H9 (cell line): ENCODE data around the gene ARHGEF7. TPM values are rescaled to one million over a fixed set of nuclear protein-coding genes. Genes with fewer than 3 reads are reported as not detected.

Experiments used
- DNase-seq: peaks from one replicate; pipeline ENCODE4 v3.0.0-alpha.2; 2017
- H2AFZ ChIP-seq: one replicate; pipeline ENCODE4 v1.6.1; 2013; ENCODE audit warnings: mild to moderate bottlenecking, low read length, control low read depth, moderate library complexity
- H2AK5ac ChIP-seq: 2 replicates; pipeline ENCODE4 v1.6.1; 2013; ENCODE audit warnings: low read length, control low read depth, mixed read lengths; ENCODE audit not compliant: insufficient read length
- H2BK120ac ChIP-seq: one replicate; pipeline ENCODE4 v1.6.1; 2013; ENCODE audit warnings: low read depth, mild to moderate bottlenecking, low read length, control low read depth, inconsistent platforms; ENCODE audit not compliant: poor library complexity, severe bottlenecking
- H2BK12ac ChIP-seq: 2 replicates; pipeline ENCODE4 v1.6.1; 2013; ENCODE audit warnings: low read length, control low read depth, mixed read lengths, low read depth; ENCODE audit not compliant: insufficient read length
- H2BK15ac ChIP-seq: 2 replicates; pipeline ENCODE4 v1.6.1; 2013; ENCODE audit warnings: low read depth, low read length, control low read depth
- H2BK20ac ChIP-seq: one replicate; pipeline ENCODE4 v1.6.1; 2013; ENCODE audit warnings: low read depth, mild to moderate bottlenecking, low read length, control low read depth, inconsistent platforms; ENCODE audit not compliant: poor library complexity, severe bottlenecking
- H2BK5ac ChIP-seq: 2 replicates; pipeline ENCODE4 v1.6.1; 2013; ENCODE audit warnings: low read length, control low read depth, mixed read lengths; ENCODE audit not compliant: insufficient read length
- H3K14ac ChIP-seq: 2 replicates; pipeline ENCODE4 v1.6.1; 2013; ENCODE audit warnings: low read length, control low read depth; ENCODE audit not compliant: insufficient read depth
- H3K18ac ChIP-seq: 2 replicates; pipeline ENCODE4 v1.6.1; 2013; ENCODE audit warnings: low read depth, mild to moderate bottlenecking, mixed read lengths, low read length, control low read depth; ENCODE audit not compliant: insufficient read length
- H3K23ac ChIP-seq: 2 replicates; pipeline ENCODE4 v1.6.1; 2013; ENCODE audit warnings: low read length, control low read depth, mixed read lengths, low read depth; ENCODE audit not compliant: insufficient read length
- H3K23me2 ChIP-seq: 2 replicates; pipeline ENCODE4 v1.6.1; 2013; ENCODE audit warnings: low read depth, mild to moderate bottlenecking, mixed read lengths, low read length, control low read depth; ENCODE audit not compliant: insufficient read length, poor library complexity, severe bottlenecking
- H3K27ac ChIP-seq: 2 replicates; pipeline ENCODE4 v1.5.1; 2013; ENCODE audit warnings: low read length, control low read depth, mixed read lengths, low read depth; ENCODE audit not compliant: insufficient read length
- H3K27me3 ChIP-seq: 2 replicates; pipeline ENCODE4 v1.6.1; 2013; ENCODE audit warnings: low read length, control low read depth, inconsistent platforms; ENCODE audit not compliant: insufficient read depth
- H3K4ac ChIP-seq: 2 replicates; pipeline ENCODE4 v1.6.1; 2013; ENCODE audit warnings: low read depth, mild to moderate bottlenecking, control low read depth, inconsistent platforms, low read length, moderate library complexity
- H3K4me1 ChIP-seq: 2 replicates; pipeline ENCODE4 v1.6.1; 2013; ENCODE audit warnings: low read length, control low read depth, inconsistent platforms; ENCODE audit not compliant: insufficient read depth
- H3K4me2 ChIP-seq: 2 replicates; pipeline ENCODE4 v1.6.1; 2013; ENCODE audit warnings: low read length, control low read depth, mixed read lengths; ENCODE audit not compliant: insufficient read length, insufficient read depth
- H3K56ac ChIP-seq: 2 replicates; pipeline ENCODE4 v1.6.1; 2013; ENCODE audit warnings: low read depth, mild to moderate bottlenecking, mixed read lengths, low read length, control low read depth; ENCODE audit not compliant: insufficient read length
- H3K79me1 ChIP-seq: 2 replicates; pipeline ENCODE4 v1.6.1; 2013; ENCODE audit warnings: low read depth, mild to moderate bottlenecking, moderate library complexity, low read length, control low read depth, inconsistent platforms; ENCODE audit not compliant: insufficient read depth, poor library complexity, severe bottlenecking
- H3K79me2 ChIP-seq: 2 replicates; pipeline ENCODE4 v1.6.1; 2013; ENCODE audit warnings: low read length, control low read depth, inconsistent platforms; ENCODE audit not compliant: insufficient read depth
- H3K9ac ChIP-seq: 2 replicates; pipeline ENCODE4 v1.6.1; 2013; ENCODE audit warnings: low read length, control low read depth, mixed read lengths; ENCODE audit not compliant: insufficient read length; ENCODE audit errors: extremely low read depth
- H3K9me3 ChIP-seq: one replicate; pipeline ENCODE4 v1.6.1; 2013; ENCODE audit warnings: low read depth, low read length, inconsistent platforms; ENCODE audit not compliant: control insufficient read depth
- H3T11ph ChIP-seq: one replicate; pipeline ENCODE4 v1.6.1; 2013; ENCODE audit warnings: mild to moderate bottlenecking, low read length, control low read depth, inconsistent platforms
- H4K20me1 ChIP-seq: one replicate; pipeline ENCODE4 v1.6.1; 2013; ENCODE audit not compliant: control insufficient read depth, insufficient read length, insufficient read depth
- H4K5ac ChIP-seq: 2 replicates; pipeline ENCODE4 v1.6.1; 2013; ENCODE audit warnings: low read depth, mild to moderate bottlenecking, mixed read lengths, low read length, control low read depth; ENCODE audit not compliant: insufficient read length
- H4K8ac ChIP-seq: replicated peaks from 2 replicates; pipeline ENCODE4 v1.6.1; 2013; ENCODE audit warnings: low read length, control low read depth, mixed read lengths, low read depth; ENCODE audit not compliant: insufficient read length
- H4K91ac ChIP-seq: 2 replicates; pipeline ENCODE4 v1.6.1; 2013; ENCODE audit warnings: low read depth, mild to moderate bottlenecking, moderate library complexity, mixed read lengths, low read length, control low read depth; ENCODE audit not compliant: insufficient read length
- H3K27ac Mint-ChIP-seq, 3 experiments: 2 replicates in 2 of 3; 3 replicates in 1 of 3; pipeline ENCODE4 v1.8.0; 2020 to 2021; ENCODE audit warnings: mixed read lengths in 3 of 3, mild to moderate bottlenecking in 1 of 3, moderate library complexity in 1 of 3
- H3K27me3 Mint-ChIP-seq: 2 replicates; pipeline ENCODE4 v1.8.0; 2021; ENCODE audit warnings: low read depth, mild to moderate bottlenecking, moderate library complexity, mixed read lengths
- H3K36me3 Mint-ChIP-seq, 3 experiments: 2 replicates in 2 of 3; 3 replicates in 1 of 3; pipeline ENCODE4 v1.8.0; 2020 to 2021; ENCODE audit warnings: low read depth in 3 of 3, mixed read lengths in 3 of 3; ENCODE audit not compliant: insufficient read depth in 1 of 3
- H3K4me1 Mint-ChIP-seq, 2 experiments: 2 replicates each; pipeline ENCODE4 v1.8.0; 2020; ENCODE audit warnings: mixed read lengths in 2 of 2
- H3K4me3 Mint-ChIP-seq, 2 experiments: 2 replicates in 1 of 2; 3 replicates in 1 of 2; pipeline ENCODE4 v1.8.0; 2020 to 2021; ENCODE audit warnings: mild to moderate bottlenecking in 2 of 2, mixed read lengths in 2 of 2, moderate library complexity in 1 of 2
- H3K9me3 Mint-ChIP-seq, 2 experiments: 2 replicates in 1 of 2; 3 replicates in 1 of 2; pipeline ENCODE4 v1.8.0; 2020; ENCODE audit warnings: mild to moderate bottlenecking in 2 of 2, mixed read lengths in 2 of 2, moderate library complexity in 1 of 2
- CTCF ChIP-seq: fragments of 200-600 bp; sonication (generic); conservative IDR thresholded peaks from 3 replicates; pipeline ENCODE4 v1.8.0; 2021; ENCODE audit warnings: antibody characterized with exemption, mild to moderate bottlenecking
- whole genome bisulfite sequencing: extraction: QIAGEN DNeasy Blood & Tissue Kit; methylation state at CpG from one replicate; pipeline ENCODE4 v1.1.7; 2013; ENCODE audit warnings: missing lambda C conversion rate, low lambda C conversion rate, mixed read lengths; ENCODE audit not compliant: insufficient read length; ENCODE audit errors: extremely low coverage; 5-methylcytosine and 5-hydroxymethylcytosine counted together
- total RNA-seq: library from RNA; stranded (reverse); gene quantifications from 2 replicates; pipeline ENCODE4 v1.2.1, GENCODE V29; 2021

Gene ARHGEF7
- total RNA-seq, 1 experiment from 2014 or later, result 51.9 TPM

DNA sequence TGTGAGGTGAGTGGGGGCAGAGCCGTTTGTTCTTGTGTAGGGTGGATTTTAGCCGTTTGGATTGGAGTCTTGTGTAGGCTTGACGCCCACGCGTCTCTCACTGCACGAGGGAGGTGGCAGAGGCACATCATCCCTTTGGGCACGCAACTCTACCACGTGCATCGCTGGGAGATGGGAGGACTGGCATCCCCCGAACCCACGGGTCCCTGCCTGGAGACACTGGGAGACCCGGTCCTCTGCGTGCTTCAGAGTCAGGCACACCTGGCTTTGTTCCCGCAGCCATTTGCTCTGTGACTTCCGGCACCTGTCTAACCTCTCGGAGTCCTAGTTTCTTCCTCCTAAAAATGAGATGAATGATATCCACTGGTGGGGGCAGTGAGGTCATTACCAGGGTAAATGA lies 6.4 kb downstream of the ARHGEF7 start:
- H3K9ac ChIP-seq, result no peak overlapping the region
- no peak overlapping the region for H3K23ac ChIP-seq
- Mint-ChIP-seq H3K36me3 (no peaks in the 10 kb centered on the region), H3K4me3 (no peak overlapping the region), H3K27me3 (peaks cover 35% of the 10 kb centered on the region), H3K9me3 (no peaks in the 10 kb centered on the region), H3K27ac (no peak overlapping the region), H3K4me1 (peaks cover 4 to 7% of the 10 kb centered on the region in 2 experiments; a peak in 1 of 4 replicates)
- H3K23me2 ChIP-seq, result no peaks in the 10 kb centered on the region
- no peak overlapping the region for H2BK15ac ChIP-seq
- H2BK12ac ChIP-seq, result no peak overlapping the region
- H2BK5ac ChIP-seq, result no peak overlapping the region
- H4K20me1 ChIP-seq, result no peaks in the 10 kb centered on the region
- no peak for DNase-seq
- H3K56ac ChIP-seq, result no peak overlapping the region
- no peak overlapping the region for H4K91ac ChIP-seq
- no peak overlapping the region for H2BK20ac ChIP-seq
- no CpG with 5 or more reads among the region's 16 CpGs for WGBS
- H3K79me1 ChIP-seq, result no peaks in the 10 kb centered on the region
- H3T11ph ChIP-seq, result no peak overlapping the region
- H3K27ac ChIP-seq, result no peak overlapping the region
- no peak overlapping the region for H2BK120ac ChIP-seq
- peaks cover 2% of the 10 kb centered on the region; the same call in 1 of the 2 replicates for H3K27me3 ChIP-seq
- H3K4me2 ChIP-seq, result no peak overlapping the region
- H3K14ac ChIP-seq, result no peak overlapping the region
- no peaks in the 10 kb centered on the region for H3K79me2 ChIP-seq
- H4K8ac ChIP-seq, result no peak overlapping the region
- no peak overlapping the region for H4K5ac ChIP-seq
- H2AFZ ChIP-seq, result no peak overlapping the region
- no peak for TF ChIP-seq CTCF
- H3K4me1 ChIP-seq, result no peaks in the 10 kb centered on the region
- no peak overlapping the region for H3K18ac ChIP-seq
- H2AK5ac ChIP-seq, result no peak overlapping the region
- H3K9me3 ChIP-seq, result no peaks in the 10 kb centered on the region
- H3K4ac ChIP-seq, result no peak overlapping the region
